Esophagus squamous epithelium (tissue), 4 donors: ENCODE data around the gene WDR5B.

Experiments used
- CTCF ChIP-seq, 6 experiments: fragments of 450-650 bp in 4 of 6; fragments of 200-600 bp in 2 of 6; sonication (generic) in 2 of 6; IDR thresholded peaks; one replicate each; pipeline ENCODE4 v1.5.1; 2016 to 2019; ENCODE audit warnings: antibody characterized with exemption in 6 of 6, mild to moderate bottlenecking in 4 of 6, moderate library complexity in 4 of 6
- POLR2A ChIP-seq, 4 donors: fragments of 450-650 bp; IDR thresholded peaks; one replicate each; pipeline ENCODE4 v1.6.1; 2017; ENCODE audit warnings: antibody characterized with exemption in 4 of 4, mild to moderate bottlenecking in 4 of 4, moderate library complexity in 3 of 4

GRCh38 chr3:122405015-122405414 is 10.8 kb downstream of the WDR5B start:
- no peak for TF ChIP-seq CTCF (IDR thresholded peaks at IDR 0.05)
- no peak for TF ChIP-seq POLR2A (IDR thresholded peaks at IDR 0.05)
